HUES48 (cell line): ENCODE data around the gene BICD1.

ENCODE experiments used
- H3K27ac ChIP-seq: one replicate; pipeline ENCODE4 v1.7.0; 2013; ENCODE audit warnings: low read depth, low read length, inconsistent platforms
- H3K27me3 ChIP-seq: 2 replicates; pipeline ENCODE4 v1.6.1; 2013; ENCODE audit warnings: mild to moderate bottlenecking, low read length; ENCODE audit not compliant: control insufficient read depth, insufficient read depth
- H3K36me3 ChIP-seq: 2 replicates; pipeline ENCODE4 v1.6.1; 2013; ENCODE audit warnings: low read length; ENCODE audit not compliant: control insufficient read depth, insufficient read depth
- H3K4me1 ChIP-seq: 2 replicates; pipeline ENCODE4 v1.6.1; 2013; ENCODE audit warnings: mild to moderate bottlenecking, low read length; ENCODE audit not compliant: control insufficient read depth, insufficient read depth
- H3K4me3 ChIP-seq: 2 replicates; pipeline ENCODE4 v1.5.1; 2013; ENCODE audit warnings: mild to moderate bottlenecking, low read depth, low read length
- H3K9ac ChIP-seq: 2 replicates; pipeline ENCODE4 v1.6.1; 2013; ENCODE audit warnings: mild to moderate bottlenecking, low read depth, low read length, moderate library complexity
- H3K9me3 ChIP-seq: 2 replicates; pipeline ENCODE4 v1.6.1; 2013; ENCODE audit warnings: low read length; ENCODE audit not compliant: control insufficient read depth, insufficient read depth

BICD1 gene

DNA sequence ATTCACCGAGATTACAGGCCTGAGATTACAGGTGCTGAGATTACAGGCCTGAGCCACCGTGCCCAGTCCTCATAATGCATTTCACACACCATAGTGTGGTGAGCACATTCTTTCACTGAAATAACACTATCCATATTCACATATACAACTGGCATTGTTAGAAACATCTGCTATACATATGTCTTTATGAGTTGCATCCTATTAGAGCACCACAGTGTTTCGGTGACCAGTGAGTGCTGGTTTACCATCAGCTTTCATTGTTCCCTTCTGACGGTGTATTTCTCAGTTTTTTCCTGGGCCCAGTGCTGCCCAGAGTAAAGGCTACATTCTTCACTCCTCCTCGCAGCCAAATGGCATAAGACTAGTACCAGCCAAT, 196.5 kb downstream of the BICD1 start:
- Histone ChIP-seq H3K36me3 (peaks cover 34% of the 10 kb centered on the region), H3K9me3 (no peaks in the 10 kb centered on the region), H3K9ac (no peak overlapping the region), H3K27ac (no peak overlapping the region), H3K27me3 (no peaks in the 10 kb centered on the region), H3K4me3 (no peak overlapping the region), H3K4me1 (no peaks in the 10 kb centered on the region)

DNA sequence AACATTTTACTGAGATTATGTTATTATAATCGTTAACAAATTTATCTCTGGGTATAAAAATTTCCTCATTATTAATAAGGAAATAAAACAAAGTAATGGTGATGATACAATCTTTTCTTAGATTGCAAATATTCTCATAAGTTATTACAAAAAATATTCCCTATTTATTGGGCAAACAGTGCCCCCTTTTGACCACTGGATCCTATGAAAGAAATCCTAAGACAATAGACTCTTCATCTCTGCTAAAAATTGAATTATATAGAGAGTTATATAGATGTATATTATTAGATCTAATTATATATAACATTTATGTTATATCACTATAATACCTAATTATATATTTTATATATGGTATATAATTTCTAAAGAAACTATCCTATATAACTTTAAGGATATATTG, 198.5 kb downstream of the BICD1 start:
- Histone ChIP-seq H3K36me3 (peaks cover 48% of the 10 kb centered on the region), H3K4me1 (no peaks in the 10 kb centered on the region), H3K9me3 (no peaks in the 10 kb centered on the region), H3K4me3 (no peak overlapping the region), H3K27ac (no peak overlapping the region), H3K9ac (no peak overlapping the region), H3K27me3 (no peaks in the 10 kb centered on the region)

DNA sequence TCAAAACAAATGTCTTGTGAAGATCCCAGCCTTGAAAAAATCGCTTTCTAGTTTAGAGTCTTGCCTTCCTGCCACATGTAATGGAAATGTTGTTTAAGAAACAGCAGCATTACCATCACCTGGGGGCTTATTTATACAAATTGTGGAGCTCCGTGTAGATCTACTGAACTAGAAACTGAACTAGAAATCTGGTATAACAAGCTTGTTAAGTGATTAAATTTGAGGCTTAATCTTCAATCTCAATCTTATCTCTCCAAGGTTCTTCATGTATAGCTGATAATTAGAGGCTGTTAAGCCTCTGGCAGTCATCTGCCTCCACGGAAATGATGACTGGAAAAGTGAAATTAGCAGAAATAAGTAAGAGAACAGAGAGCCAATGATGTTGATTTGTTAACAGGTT, 200.7 kb downstream of the BICD1 start:
- Histone ChIP-seq H3K4me3 (no peak overlapping the region), H3K4me1 (peaks cover 6% of the 10 kb centered on the region)

DNA sequence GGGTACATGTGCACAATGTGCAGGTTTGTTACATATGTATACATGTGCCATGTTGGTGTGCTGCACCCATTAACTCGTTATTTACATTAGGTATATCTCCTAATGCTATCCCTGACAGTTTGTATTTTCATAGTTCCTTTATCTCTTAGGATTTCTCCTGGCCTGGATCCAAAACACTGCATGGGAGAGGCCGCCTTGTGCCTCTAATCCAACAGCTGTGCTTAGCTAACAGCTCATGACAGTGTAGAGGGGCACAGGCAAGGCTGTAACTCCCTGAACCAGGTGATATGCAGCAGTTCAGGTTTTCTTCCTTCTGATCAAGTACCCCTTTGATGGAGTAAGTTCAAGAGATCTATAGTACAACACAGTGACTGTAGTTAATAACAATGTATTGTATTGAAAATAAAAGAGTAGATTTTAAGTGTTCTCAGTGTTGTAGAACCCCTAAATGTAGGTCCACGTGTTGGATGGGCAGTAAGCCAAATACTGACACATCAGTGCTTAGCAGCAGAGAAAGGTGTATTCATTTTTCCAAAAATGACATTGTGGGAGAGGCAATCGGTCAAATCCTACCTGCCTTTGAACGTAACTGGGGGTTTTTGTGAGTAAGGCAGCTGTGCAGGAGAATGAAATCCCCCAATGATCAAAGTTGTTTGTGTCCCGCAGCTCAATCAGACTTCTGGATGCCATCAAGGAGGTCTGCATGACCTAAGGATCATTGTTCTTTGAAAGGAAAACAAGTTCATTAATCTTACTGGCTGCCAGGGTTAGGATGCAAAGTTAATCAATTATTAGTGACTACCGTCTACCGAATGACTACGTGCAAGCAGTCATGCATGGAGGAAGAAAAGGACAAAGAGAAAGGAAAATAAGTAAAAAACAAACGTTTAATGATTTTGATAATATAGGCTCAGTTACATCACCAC, 203.4 kb downstream of the BICD1 start:
- Histone ChIP-seq H3K9me3 (no peaks in the 10 kb centered on the region), H3K9ac (no peak overlapping the region), H3K27me3 (no peaks in the 10 kb centered on the region), H3K4me1 (peaks cover 6% of the 10 kb centered on the region), H3K36me3 (peaks cover 44% of the 10 kb centered on the region), H3K27ac (peak overlapping the region; percentile 10), H3K4me3 (no peak overlapping the region)

More for the DNA sequence above, 200.7 kb downstream of the BICD1 start:
- Histone ChIP-seq H3K27ac (no peak overlapping the region), H3K27me3 (no peaks in the 10 kb centered on the region), H3K9ac (no peak overlapping the region), H3K36me3 (peaks cover 54% of the 10 kb centered on the region), H3K9me3 (no peaks in the 10 kb centered on the region)

DNA sequence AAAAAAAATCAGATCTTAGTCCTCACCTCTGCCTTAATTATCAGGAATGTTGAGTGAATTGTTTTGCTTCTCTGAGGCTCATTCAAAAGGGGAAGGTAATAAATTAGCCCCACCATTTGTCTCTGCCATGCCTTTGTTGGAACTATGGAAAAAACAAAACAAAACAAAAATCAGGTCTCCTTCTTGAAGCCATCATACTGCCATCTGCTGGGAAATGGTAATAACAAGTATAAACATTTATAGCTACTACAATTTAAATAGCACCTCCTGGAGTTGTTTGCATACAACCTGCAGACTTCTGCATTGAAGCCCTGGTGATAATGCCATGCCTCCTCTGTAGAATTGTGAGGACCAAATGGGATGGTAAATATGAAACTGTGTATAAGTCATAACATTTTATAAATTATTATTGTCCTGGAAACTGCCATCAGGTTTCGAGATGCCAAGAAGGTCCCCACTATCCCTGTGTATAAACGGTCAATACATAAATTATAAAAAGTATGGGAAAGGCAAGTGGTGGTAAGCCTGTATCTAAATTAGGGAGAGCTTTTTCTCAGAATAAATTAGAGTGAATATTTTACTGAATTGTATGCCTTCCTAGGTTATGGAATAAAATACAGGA, 205.5 kb downstream of the BICD1 start:
- Histone ChIP-seq H3K4me1 (peaks cover 6% of the 10 kb centered on the region), H3K9ac (no peak overlapping the region), H3K27ac (peak overlapping the region; percentile 71), H3K9me3 (no peaks in the 10 kb centered on the region), H3K4me3 (no peak overlapping the region), H3K36me3 (peaks cover 27% of the 10 kb centered on the region), H3K27me3 (no peaks in the 10 kb centered on the region)

DNA sequence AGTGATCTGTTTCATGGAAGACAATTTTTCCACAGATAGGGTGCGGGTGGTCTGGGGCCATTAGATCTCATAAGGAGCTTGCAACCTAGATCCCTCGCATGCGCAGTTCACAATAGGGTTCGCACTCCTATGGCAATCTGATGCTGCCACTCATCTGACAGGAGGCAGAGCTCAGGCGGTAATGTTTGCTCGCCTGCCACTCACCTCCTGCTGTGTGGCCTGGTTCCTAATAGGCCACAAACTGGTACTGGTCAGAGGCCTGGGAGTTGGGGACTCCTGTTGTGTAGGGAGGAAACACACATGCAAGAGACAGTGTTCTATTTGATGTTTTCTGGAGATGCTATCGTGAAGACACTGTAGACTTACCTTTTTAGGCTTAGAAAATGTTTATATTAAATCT, 215.7 kb downstream of the BICD1 start:
- no peak overlapping the region for H3K27ac ChIP-seq
- H3K4me1 ChIP-seq = no peaks in the 10 kb centered on the region
- H3K27me3 ChIP-seq = no peaks in the 10 kb centered on the region
- H3K9ac ChIP-seq = no peak overlapping the region
- H3K9me3 ChIP-seq = no peaks in the 10 kb centered on the region
- H3K36me3 ChIP-seq = peaks cover 4% of the 10 kb centered on the region
- no peak overlapping the region for H3K4me3 ChIP-seq

DNA sequence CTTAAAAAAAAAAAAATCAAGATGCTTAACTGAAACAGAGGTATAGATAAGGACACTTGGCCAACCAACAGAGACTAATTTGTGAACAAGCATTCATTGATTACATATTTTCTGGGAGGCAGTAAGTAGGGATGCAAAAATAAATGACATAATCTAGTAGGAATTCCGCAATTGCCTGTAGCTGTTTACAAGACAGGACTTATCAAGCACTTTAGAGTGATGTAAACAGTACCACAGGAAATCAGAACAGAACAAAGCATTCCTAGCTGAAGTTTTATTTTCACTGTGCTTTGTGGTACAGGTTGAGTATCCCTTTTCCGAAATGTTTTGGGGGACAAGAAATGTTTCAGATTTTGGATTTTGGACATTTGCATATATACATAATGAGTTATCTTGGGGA, 224.5 kb downstream of the BICD1 start:
- peaks cover 4% of the 10 kb centered on the region; the same call in 1 of the 2 replicates for H3K4me1 ChIP-seq
- no peak overlapping the region for H3K27ac ChIP-seq
- H3K9me3 ChIP-seq = no peaks in the 10 kb centered on the region
- no peak overlapping the region for H3K9ac ChIP-seq
- peaks cover 57% of the 10 kb centered on the region for H3K36me3 ChIP-seq
- no peak overlapping the region for H3K4me3 ChIP-seq
- no peaks in the 10 kb centered on the region for H3K27me3 ChIP-seq

DNA sequence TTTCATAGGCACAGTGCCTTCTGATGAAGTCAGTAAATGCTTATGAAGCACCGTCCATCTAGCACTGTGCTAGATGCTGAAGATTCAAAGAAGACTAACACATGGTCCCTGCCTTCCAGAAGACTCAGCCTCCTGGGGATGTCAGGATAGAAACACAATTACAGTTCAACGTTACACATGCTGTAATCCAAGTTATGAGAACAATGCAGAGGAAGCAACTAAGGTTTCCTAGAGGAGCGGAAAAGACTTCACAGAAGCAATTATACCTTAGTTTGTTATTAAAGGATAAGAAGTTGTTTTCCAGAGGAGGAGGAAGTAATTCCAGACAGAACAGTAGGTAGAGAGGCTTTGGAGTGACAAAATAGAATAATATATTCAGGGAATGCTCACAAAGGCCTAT, 225.8 kb downstream of the BICD1 start:
- peaks cover 63% of the 10 kb centered on the region for H3K36me3 ChIP-seq
- H3K4me3 ChIP-seq = no peak overlapping the region
- no peaks in the 10 kb centered on the region for H3K9me3 ChIP-seq
- H3K4me1 ChIP-seq = peaks cover 4% of the 10 kb centered on the region; the same call in 1 of the 2 replicates
- no peak overlapping the region for H3K9ac ChIP-seq
- no peak overlapping the region for H3K27ac ChIP-seq
- no peaks in the 10 kb centered on the region for H3K27me3 ChIP-seq

DNA sequence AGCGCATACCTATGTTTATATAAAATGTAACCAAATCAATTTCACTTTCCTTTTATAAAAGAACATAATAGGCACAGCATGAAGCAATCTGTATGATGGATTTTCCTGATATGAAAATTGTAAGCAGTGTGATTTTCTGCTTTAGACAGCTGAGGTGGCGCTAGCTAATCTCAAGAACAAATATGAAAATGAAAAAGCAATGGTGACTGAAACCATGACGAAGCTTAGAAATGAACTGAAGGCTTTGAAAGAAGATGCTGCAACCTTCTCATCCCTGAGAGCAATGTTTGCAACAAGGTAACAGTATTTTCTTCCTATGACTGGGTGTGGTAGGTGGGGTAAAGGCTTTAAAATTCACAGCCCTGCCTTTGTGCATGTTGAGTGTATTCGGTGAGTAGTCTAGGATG, 227.7 kb downstream of the BICD1 start:
- Histone ChIP-seq H3K4me1 (peaks cover 4% of the 10 kb centered on the region; the same call in 1 of the 2 replicates), H3K36me3 (peaks cover 68% of the 10 kb centered on the region), H3K4me3 (no peak overlapping the region), H3K9ac (no peak overlapping the region), H3K9me3 (no peaks in the 10 kb centered on the region), H3K27ac (no peak overlapping the region), H3K27me3 (no peaks in the 10 kb centered on the region)

DNA sequence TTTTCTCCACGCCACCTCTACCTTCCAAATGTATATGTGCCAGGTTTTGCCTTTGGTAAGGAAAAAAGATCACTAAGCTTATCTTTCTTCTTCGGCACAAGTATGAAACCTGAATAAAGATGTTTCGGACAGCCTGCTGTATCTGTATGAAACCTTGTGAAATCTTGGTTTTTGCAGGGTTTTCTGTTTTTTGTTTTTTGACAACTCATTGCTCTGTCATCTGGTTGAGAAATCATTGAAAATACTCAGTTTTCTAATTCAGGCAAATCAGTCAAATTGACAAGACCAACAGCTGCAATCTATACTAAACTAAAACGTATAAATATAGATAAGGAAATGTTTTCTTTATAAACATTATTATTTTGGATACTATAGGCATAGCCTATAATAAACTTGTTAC, 229.6 kb downstream of the BICD1 start:
- Histone ChIP-seq H3K27me3 (no peaks in the 10 kb centered on the region), H3K9ac (no peak overlapping the region), H3K4me1 (peaks cover 4% of the 10 kb centered on the region; the same call in 1 of the 2 replicates), H3K9me3 (no peaks in the 10 kb centered on the region), H3K4me3 (no peak overlapping the region), H3K27ac (no peak overlapping the region), H3K36me3 (peaks cover 75% of the 10 kb centered on the region)

DNA sequence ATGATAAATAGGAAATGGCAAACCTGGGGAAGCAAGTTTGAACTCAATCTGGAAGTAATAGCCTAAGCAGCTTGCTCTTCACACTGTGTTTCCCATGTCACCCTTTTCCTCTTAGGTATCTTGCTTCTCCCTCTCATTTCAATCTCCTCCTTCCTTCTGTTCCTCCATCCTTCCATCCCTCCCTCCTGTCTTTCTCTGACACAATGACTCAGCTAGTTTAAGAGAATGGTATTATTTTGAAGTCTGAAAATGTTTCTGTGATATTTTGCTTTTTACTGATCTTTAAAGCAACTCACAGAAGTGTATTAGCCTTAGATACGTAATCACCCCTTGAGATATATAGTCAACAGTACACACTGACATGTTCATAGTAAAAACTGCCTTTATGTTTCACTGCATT, 236.8 kb downstream of the BICD1 start:
- Histone ChIP-seq H3K9me3 (no peaks in the 10 kb centered on the region), H3K4me1 (no peaks in the 10 kb centered on the region), H3K27me3 (no peaks in the 10 kb centered on the region), H3K27ac (no peak overlapping the region), H3K36me3 (peaks cover 70% of the 10 kb centered on the region), H3K9ac (no peak overlapping the region), H3K4me3 (no peak overlapping the region)
